ENCODE data around the gene GAPDH.
"Not testable (repeated sequence)": the region's sequence is repeated elsewhere in the genome, so short reads cannot be mapped to it uniquely, and the experiment has no call there.

The GAPDH gene

GRCh38 chr12:6533923-6534694 lies at the start of gene GAPDH:
TSS of gene GAPDH (plus strand) at chr12:6534517. CDS start at chr12:6534833, 316 bp downstream.
- peak; percentile 82 for DNase-seq (ENCODE audit: low read depth)

GRCh38 chr12:6488240-6488639 lies 46.1 kb upstream of the GAPDH start:
- DNase-seq (ENCODE audit: low read depth) = no peak

- no peak for DNase-seq (ENCODE audit: low read depth)
These were observed 44.9 kb upstream of the GAPDH start for GRCh38 chr12:6489449-6489848.

GRCh38 chr12:6490673-6491072 lies 43.6 kb upstream of the GAPDH start:
- not testable (repeated sequence) for DNase-seq (ENCODE audit: low read depth)

- peak; percentile 96 for DNase-seq (ENCODE audit: low read depth)
These were observed 41.4 kb upstream of the GAPDH start, which contains the start of gene MRPL51 for GRCh38 chr12:6492838-6493496. TSS of gene MRPL51 (minus strand) at chr12:6493262. CDS start at chr12:6493136, 126 bp downstream.

GRCh38 chr12:6493497-6494257 lies 40.6 kb upstream of the GAPDH start, which contains the start of gene NCAPD2:
TSS of gene NCAPD2 (plus strand) at chr12:6494102. CDS start at chr12:6495099, 997 bp downstream.
- DNase-seq (ENCODE audit: low read depth) = peak; percentile 85

GRCh38 chr12:6494258-6494743 lies 40.0 kb upstream of the GAPDH start:
- no peak for DNase-seq (ENCODE audit: low read depth)

- DNase-seq (ENCODE audit: low read depth) = no peak
These were observed 39.3 kb upstream of the GAPDH start for GRCh38 chr12:6494968-6495367.

GRCh38 chr12:6497291-6497690 lies 37.0 kb upstream of the GAPDH start:
- DNase-seq (ENCODE audit: low read depth) = not testable (repeated sequence)

GRCh38 chr12:6500466-6500865 lies 33.9 kb upstream of the GAPDH start:
- DNase-seq (ENCODE audit: low read depth) = no peak

- DNase-seq (ENCODE audit: low read depth) = no peak
These were observed 27.0 kb upstream of the GAPDH start for GRCh38 chr12:6507102-6507998.

- DNase-seq (ENCODE audit: low read depth) = no peak
These were observed 26.2 kb upstream of the GAPDH start for GRCh38 chr12:6508087-6508486.

- no peak for DNase-seq (ENCODE audit: low read depth)
These were observed 14.1 kb upstream of the GAPDH start for GRCh38 chr12:6520186-6520585.

GRCh38 chr12:6522193-6522592 lies 12.1 kb upstream of the GAPDH start:
- DNase-seq (ENCODE audit: low read depth) = no peak

GRCh38 chr12:6523708-6524107 lies 10.6 kb upstream of the GAPDH start:
- no peak for DNase-seq (ENCODE audit: low read depth)

GRCh38 chr12:6524648-6525047 lies 9.7 kb upstream of the GAPDH start:
- no peak for DNase-seq (ENCODE audit: low read depth)

- DNase-seq (ENCODE audit: low read depth) = no peak
These were observed 8.1 kb upstream of the GAPDH start for GRCh38 chr12:6526201-6526600.

GRCh38 chr12:6526766-6527525 lies 7.4 kb upstream of the GAPDH start:
- no peak for DNase-seq (ENCODE audit: low read depth)

- DNase-seq (ENCODE audit: low read depth) = no peak
These were observed 6.6 kb upstream of the GAPDH start for GRCh38 chr12:6527711-6528110.

GRCh38 chr12:6528539-6529235 lies 5.6 kb upstream of the GAPDH start:
- no peak for DNase-seq (ENCODE audit: low read depth)
